ENCODE data around the gene MEGF6.

Gene MEGF6

GRCh38 chr1:3468236-3469103 is 142.8 kb downstream of the MEGF6 start:
- H3K4me3 ChIP-seq (ENCODE audit: extremely low read depth, insufficient read depth, low read length, poor library complexity, severe bottlenecking): no peak overlapping the region
- H3K36me3 ChIP-seq (ENCODE audit: control insufficient read depth, insufficient read depth, low read length): no peaks in the 10 kb centered on the region
- H3K27ac ChIP-seq (ENCODE audit: low read depth, low read length, severe bottlenecking): no peak overlapping the region
- WGBS, 2 experiments (ENCODE audit: insufficient coverage in 2 of 2): 89 to 92% methylated on average over 28 to 31 of the region's 34 CpGs
- H3K9me3 ChIP-seq (ENCODE audit: control insufficient read depth, low read length): no peaks in the 10 kb centered on the region
- peaks cover 15% of the 10 kb centered on the region for H3K4me1 ChIP-seq (ENCODE audit: control insufficient read depth, insufficient read depth, low read length, poor library complexity, severe bottlenecking)

- no peak overlapping the region for H3K27ac ChIP-seq (ENCODE audit: low read depth, low read length, severe bottlenecking)
- no peaks in the 10 kb centered on the region for H3K36me3 ChIP-seq (ENCODE audit: control insufficient read depth, insufficient read depth, low read length)
- 93 to 94% methylated on average over 33 to 34 of the region's 35 CpGs for WGBS, 2 experiments (ENCODE audit: insufficient coverage in 2 of 2)
- peaks cover 15% of the 10 kb centered on the region for H3K4me1 ChIP-seq (ENCODE audit: control insufficient read depth, insufficient read depth, low read length, poor library complexity, severe bottlenecking)
- H3K9me3 ChIP-seq (ENCODE audit: control insufficient read depth, low read length): no peaks in the 10 kb centered on the region
- no peak overlapping the region for H3K4me3 ChIP-seq (ENCODE audit: extremely low read depth, insufficient read depth, low read length, poor library complexity, severe bottlenecking)
Observed at GRCh38 chr1:3467096-3468036, 143.9 kb downstream of the MEGF6 start.

GRCh38 chr1:3466366-3467075 is 144.8 kb downstream of the MEGF6 start:
- H3K36me3 ChIP-seq (ENCODE audit: control insufficient read depth, insufficient read depth, low read length): no peaks in the 10 kb centered on the region
- peaks cover 7% of the 10 kb centered on the region for H3K4me1 ChIP-seq (ENCODE audit: control insufficient read depth, insufficient read depth, low read length, poor library complexity, severe bottlenecking)
- H3K9me3 ChIP-seq (ENCODE audit: control insufficient read depth, low read length): no peaks in the 10 kb centered on the region
- H3K4me3 ChIP-seq (ENCODE audit: extremely low read depth, insufficient read depth, low read length, poor library complexity, severe bottlenecking): no peak overlapping the region
- H3K27ac ChIP-seq (ENCODE audit: low read depth, low read length, severe bottlenecking): no peak overlapping the region
- 94 to 95% methylated on average over 15 to 16 of the region's 16 CpGs for WGBS, 2 experiments (ENCODE audit: insufficient coverage in 2 of 2)

- H3K36me3 ChIP-seq (ENCODE audit: control insufficient read depth, insufficient read depth, low read length): no peaks in the 10 kb centered on the region
- 89 to 95% methylated on average over 15 to 17 of the region's 17 CpGs for WGBS, 2 experiments (ENCODE audit: insufficient coverage in 2 of 2)
- no peak overlapping the region for H3K27ac ChIP-seq (ENCODE audit: low read depth, low read length, severe bottlenecking)
- no peaks in the 10 kb centered on the region for H3K9me3 ChIP-seq (ENCODE audit: control insufficient read depth, low read length)
- no peak overlapping the region for H3K4me3 ChIP-seq (ENCODE audit: extremely low read depth, insufficient read depth, low read length, poor library complexity, severe bottlenecking)
- H3K4me1 ChIP-seq (ENCODE audit: control insufficient read depth, insufficient read depth, low read length, poor library complexity, severe bottlenecking): peaks cover 10% of the 10 kb centered on the region
Observed at GRCh38 chr1:3465935-3466321, 145.4 kb downstream of the MEGF6 start.

- Histone ChIP-seq H3K4me3 (ENCODE audit: extremely low read depth, insufficient read depth, low read length, poor library complexity, severe bottlenecking) (no peak overlapping the region), H3K27ac (ENCODE audit: low read depth, low read length, severe bottlenecking) (no peak overlapping the region), H3K9me3 (ENCODE audit: control insufficient read depth, low read length) (no peaks in the 10 kb centered on the region), H3K36me3 (ENCODE audit: control insufficient read depth, insufficient read depth, low read length) (no peaks in the 10 kb centered on the region), H3K4me1 (ENCODE audit: control insufficient read depth, insufficient read depth, low read length, poor library complexity, severe bottlenecking) (peaks cover 11% of the 10 kb centered on the region)
- 90% methylated on average over 15 to 25 of the region's 28 CpGs for whole genome bisulfite sequencing, 2 experiments (ENCODE audit: insufficient coverage in 2 of 2)
Observed at GRCh38 chr1:3465091-3465934, 146.0 kb downstream of the MEGF6 start.

- Histone ChIP-seq H3K9me3 (ENCODE audit: control insufficient read depth, low read length) (no peaks in the 10 kb centered on the region), H3K4me1 (ENCODE audit: control insufficient read depth, insufficient read depth, low read length, poor library complexity, severe bottlenecking) (peaks cover 17% of the 10 kb centered on the region), H3K4me3 (ENCODE audit: extremely low read depth, insufficient read depth, low read length, poor library complexity, severe bottlenecking) (no peak overlapping the region), H3K36me3 (ENCODE audit: control insufficient read depth, insufficient read depth, low read length) (no peaks in the 10 kb centered on the region), H3K27ac (ENCODE audit: low read depth, low read length, severe bottlenecking) (no peak overlapping the region)
- WGBS, 2 experiments (ENCODE audit: insufficient coverage in 2 of 2): 91 to 96% methylated on average over 10 of the region's 11 CpGs
Observed at GRCh38 chr1:3464649-3465025, 146.7 kb downstream of the MEGF6 start.

- 92 to 96% methylated on average over 21 of the region's 21 CpGs for WGBS, 2 experiments (ENCODE audit: insufficient coverage in 2 of 2)
- no peaks in the 10 kb centered on the region for H3K9me3 ChIP-seq (ENCODE audit: control insufficient read depth, low read length)
- H3K27ac ChIP-seq (ENCODE audit: low read depth, low read length, severe bottlenecking): no peak overlapping the region
- H3K36me3 ChIP-seq (ENCODE audit: control insufficient read depth, insufficient read depth, low read length): no peaks in the 10 kb centered on the region
- H3K4me1 ChIP-seq (ENCODE audit: control insufficient read depth, insufficient read depth, low read length, poor library complexity, severe bottlenecking): peaks cover 21% of the 10 kb centered on the region
- H3K4me3 ChIP-seq (ENCODE audit: extremely low read depth, insufficient read depth, low read length, poor library complexity, severe bottlenecking): no peak overlapping the region
Observed at GRCh38 chr1:3463891-3464648, 147.2 kb downstream of the MEGF6 start.

GRCh38 chr1:3463408-3463863 is 147.9 kb downstream of the MEGF6 start:
- WGBS, 2 experiments (ENCODE audit: insufficient coverage in 2 of 2): 91 to 96% methylated on average over 14 to 16 of the region's 20 CpGs
- Histone ChIP-seq H3K27ac (ENCODE audit: low read depth, low read length, severe bottlenecking) (no peak overlapping the region), H3K4me1 (ENCODE audit: control insufficient read depth, insufficient read depth, low read length, poor library complexity, severe bottlenecking) (peaks cover 23% of the 10 kb centered on the region), H3K36me3 (ENCODE audit: control insufficient read depth, insufficient read depth, low read length) (no peaks in the 10 kb centered on the region), H3K9me3 (ENCODE audit: control insufficient read depth, low read length) (no peaks in the 10 kb centered on the region), H3K4me3 (ENCODE audit: extremely low read depth, insufficient read depth, low read length, poor library complexity, severe bottlenecking) (no peak overlapping the region)

- Histone ChIP-seq H3K36me3 (ENCODE audit: control insufficient read depth, insufficient read depth, low read length) (no peaks in the 10 kb centered on the region), H3K9me3 (ENCODE audit: control insufficient read depth, low read length) (no peaks in the 10 kb centered on the region), H3K4me3 (ENCODE audit: extremely low read depth, insufficient read depth, low read length, poor library complexity, severe bottlenecking) (no peak overlapping the region), H3K27ac (ENCODE audit: low read depth, low read length, severe bottlenecking) (no peak overlapping the region), H3K4me1 (ENCODE audit: control insufficient read depth, insufficient read depth, low read length, poor library complexity, severe bottlenecking) (peaks cover 27% of the 10 kb centered on the region)
- 93 to 96% methylated on average over 13 to 22 of the region's 22 CpGs for WGBS, 2 experiments (ENCODE audit: insufficient coverage in 2 of 2)
Observed at GRCh38 chr1:3463013-3463385, 148.3 kb downstream of the MEGF6 start.
